Right lobe of liver (tissue), 4 donors: Measurements from ENCODE around the gene DNAJB4.

Experiments used
- POLR2A ChIP-seq: fragments of 450-650 bp; IDR thresholded peaks from one replicate; pipeline ENCODE4 v1.6.1; 2017; ENCODE audit warnings: antibody characterized with exemption, mild to moderate bottlenecking
- TF ChIP-seq, protein P1 (sequence below), 4 donors: fragments of 200-600 bp in 3 of 4; fragments of 450-650 bp in 1 of 4; IDR thresholded peaks; one replicate each; pipeline versions ENCODE4 v1.5.1 to v1.8.0; 2016 to 2022; ENCODE audit warnings: antibody characterized with exemption in 4 of 4, mild to moderate bottlenecking in 2 of 4
- donor health status: DM: no; HTN: no; CAD: no.
- donor health status: DM: no; HTN: no; CAD: no.
- donor health status: DM: no; HTN: yes; CAD: no.

DNA sequence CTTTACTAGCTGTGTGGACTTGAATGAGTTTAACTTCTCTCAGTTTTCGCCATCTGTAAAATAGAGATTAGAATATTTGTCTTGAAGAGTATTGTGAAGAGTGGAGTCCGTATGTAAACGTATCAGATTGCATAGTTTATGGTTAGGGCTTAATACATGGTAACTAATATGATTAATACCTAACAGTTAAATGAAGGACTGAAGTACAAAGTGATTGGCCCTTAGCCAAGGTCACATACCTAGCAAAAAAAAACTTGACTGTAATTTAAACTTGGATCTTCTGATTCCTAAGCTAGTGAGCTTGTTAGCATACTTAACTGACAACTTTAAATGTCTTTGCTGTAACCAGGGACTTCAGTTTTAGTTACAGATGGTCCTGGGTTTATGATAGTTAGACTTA, 42.9 kb downstream of the DNAJB4 start:
- TF ChIP-seq, protein P1, sequence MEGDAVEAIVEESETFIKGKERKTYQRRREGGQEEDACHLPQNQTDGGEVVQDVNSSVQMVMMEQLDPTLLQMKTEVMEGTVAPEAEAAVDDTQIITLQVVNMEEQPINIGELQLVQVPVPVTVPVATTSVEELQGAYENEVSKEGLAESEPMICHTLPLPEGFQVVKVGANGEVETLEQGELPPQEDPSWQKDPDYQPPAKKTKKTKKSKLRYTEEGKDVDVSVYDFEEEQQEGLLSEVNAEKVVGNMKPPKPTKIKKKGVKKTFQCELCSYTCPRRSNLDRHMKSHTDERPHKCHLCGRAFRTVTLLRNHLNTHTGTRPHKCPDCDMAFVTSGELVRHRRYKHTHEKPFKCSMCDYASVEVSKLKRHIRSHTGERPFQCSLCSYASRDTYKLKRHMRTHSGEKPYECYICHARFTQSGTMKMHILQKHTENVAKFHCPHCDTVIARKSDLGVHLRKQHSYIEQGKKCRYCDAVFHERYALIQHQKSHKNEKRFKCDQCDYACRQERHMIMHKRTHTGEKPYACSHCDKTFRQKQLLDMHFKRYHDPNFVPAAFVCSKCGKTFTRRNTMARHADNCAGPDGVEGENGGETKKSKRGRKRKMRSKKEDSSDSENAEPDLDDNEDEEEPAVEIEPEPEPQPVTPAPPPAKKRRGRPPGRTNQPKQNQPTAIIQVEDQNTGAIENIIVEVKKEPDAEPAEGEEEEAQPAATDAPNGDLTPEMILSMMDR (IDR thresholded peaks at IDR 0.05) = no peak
- no peak for TF ChIP-seq POLR2A
